Stromal cell of bone marrow (primary cell): ENCODE data around the gene S100A5.
"Not testable (repeated sequence)": the region's sequence is repeated elsewhere in the genome, so short reads cannot be mapped to it uniquely, and the experiment has no call there.

Experiments used
- DNase-seq: peaks from one replicate; pipeline ENCODE4 v3.0.0-alpha.2; 2012; ENCODE audit warnings: low read depth

Gene S100A5

DNA sequence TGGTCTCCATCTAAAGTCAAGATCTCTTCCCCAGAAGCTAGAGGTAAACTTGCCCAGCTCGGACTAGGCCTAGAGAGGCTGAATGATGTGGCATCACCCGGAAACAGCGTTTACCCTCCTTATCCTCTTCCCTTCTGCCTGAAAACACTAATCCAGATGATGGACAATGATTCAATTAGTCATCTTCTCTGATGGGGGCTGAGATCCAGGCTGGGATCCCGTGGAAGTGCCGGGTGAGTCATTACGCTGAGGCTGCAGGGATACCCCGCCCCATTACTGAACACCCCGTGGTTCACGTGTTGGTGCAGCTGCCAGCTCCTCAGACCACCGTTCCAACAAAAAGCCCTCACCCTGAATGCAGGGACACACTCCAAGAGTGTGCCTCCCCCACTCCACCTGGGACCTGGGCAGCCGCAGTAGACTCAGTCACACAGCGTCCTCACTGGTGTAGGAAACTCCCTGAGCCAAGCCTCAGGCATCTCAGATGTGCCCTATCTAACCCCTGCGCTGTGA, 7.0 kb downstream of the S100A5 start:
- peak; percentile 91 for DNase-seq

DNA sequence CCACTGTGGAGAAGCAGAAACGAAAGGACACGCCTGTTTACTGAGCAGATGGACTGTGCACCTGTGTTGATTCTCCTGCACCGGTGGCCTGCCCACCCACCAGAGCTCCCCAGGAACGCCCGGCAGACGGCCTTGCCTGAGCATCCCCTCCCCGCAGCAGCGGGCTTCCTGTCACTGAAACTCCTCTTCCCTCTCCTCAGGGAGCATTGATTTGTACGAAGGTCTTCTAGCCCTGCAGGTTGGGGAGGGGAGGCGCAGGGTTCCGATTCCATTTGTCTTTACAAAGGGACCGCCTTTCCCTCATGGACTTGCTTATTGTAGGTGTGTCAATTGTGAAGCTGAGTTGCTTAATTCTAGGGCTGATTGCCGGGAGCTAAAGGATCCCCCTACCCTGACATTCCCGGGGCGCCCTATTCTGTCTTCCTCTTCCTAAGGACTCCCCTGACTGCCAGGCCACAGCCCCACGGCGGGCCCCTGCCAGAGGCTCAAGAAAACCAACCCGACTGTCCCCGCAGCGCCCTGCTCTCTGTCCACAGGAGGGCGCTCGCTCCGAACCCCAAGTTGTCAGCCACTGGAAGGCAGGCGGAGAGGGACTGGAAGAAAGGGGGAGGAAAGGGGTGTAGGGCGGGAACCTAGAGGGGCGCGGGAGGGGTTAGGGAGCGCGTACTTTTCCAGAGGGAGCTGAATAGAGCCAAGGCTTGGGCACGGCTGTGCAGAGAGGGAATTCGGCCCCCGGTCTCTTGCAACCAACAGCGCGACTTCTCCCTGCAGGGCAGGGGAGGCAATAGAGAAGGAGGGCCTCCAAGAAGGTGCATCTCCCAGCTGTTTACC, 7.8 kb downstream of the S100A5 start:
- peak; percentile 88 for DNase-seq

- DNase-seq = no peak
Observed at GRCh38 chr1:153532181-153532580, 8.6 kb downstream of the S100A5 start.

- no peak for DNase-seq
Observed at GRCh38 chr1:153531638-153532037, 9.1 kb downstream of the S100A5 start.

GRCh38 chr1:153527683-153528040, 13.1 kb downstream of the S100A5 start:
- DNase-seq = no peak

DNA sequence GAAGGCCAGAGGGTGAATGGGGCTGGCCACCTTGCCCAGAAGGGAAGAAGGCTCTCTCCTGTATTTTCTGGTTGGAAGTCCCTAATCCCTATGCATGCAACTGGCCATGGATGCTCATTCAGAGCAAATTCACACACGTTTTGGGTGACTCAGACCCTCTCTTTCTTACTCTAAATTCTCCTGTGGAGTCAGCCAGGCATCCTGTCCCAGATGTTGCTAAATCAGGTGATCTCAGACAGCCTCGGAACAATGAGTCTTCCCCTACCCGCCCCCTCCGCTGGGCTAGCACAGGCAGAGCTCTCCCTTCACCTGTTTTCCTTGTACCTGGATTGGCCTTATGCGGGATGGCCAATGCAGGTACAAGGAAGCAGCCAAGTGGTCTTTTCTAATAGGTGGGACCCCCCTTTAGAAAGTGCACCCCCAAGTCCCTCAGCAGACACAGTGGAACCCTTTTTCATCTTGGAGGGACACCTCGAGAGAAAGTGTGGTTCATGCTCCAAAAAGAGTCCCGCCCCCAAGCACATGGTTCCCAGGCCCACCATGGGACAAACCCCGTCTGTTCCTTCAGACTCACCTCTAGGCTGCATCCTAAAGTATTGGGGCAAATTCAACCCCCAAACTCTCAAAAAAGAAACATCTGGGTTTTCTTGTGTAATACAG, 13.6 kb downstream of the S100A5 start:
- DNase-seq = no peak

DNA sequence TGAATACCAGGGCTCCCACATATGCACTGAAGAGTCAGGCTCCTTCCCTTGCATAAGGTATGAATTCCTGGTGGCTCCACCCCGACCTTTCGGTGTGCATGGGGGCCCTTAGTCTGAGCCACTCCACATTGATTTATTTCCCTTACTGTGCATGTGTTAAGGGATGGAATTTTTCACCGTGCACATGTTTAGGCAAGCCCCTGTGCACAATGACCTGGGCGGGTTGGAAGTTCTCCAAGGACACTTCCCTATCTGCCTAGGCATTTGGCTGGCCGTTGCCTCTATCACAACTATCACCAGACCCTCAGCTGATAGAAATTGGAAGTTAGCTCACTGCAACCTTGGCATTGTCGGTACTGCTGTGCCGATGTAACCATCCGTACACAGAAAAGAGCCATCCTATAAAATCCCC, 14.6 kb downstream of the S100A5 start:
- DNase-seq = no peak

DNA sequence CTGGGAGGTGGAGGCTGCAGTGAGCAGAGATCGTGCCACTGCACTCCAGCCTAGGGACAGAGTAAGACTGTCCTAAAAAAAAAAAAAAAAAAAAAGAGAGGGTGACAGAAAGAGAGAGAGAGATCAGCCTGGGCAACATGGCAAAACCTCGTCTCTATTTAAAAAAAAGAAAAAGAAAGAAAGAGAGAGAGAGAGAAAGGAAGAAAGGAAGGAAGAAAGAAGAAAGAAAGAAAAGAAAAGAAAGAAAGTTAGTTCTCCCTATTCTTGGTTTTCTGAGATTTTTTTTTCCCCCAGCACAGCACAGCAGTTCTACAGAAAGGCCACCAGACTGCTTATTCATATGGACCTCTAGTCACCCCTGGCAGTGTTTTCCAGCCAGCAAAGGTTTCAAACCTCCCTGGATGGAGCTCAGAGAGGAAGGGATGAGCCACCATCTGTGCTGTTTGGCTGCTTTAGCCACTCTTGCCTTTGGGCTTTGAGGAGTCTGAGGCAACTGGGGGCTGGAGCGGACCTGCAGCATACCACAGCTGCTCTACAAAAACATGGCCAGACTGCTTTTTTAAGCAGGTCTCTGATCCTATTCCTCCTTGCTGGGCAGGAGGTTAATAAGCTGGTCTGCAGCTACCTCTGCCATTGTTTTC, 15.5 kb downstream of the S100A5 start:
- DNase-seq = no peak

- not testable (repeated sequence) for DNase-seq
Observed at GRCh38 chr1:153522353-153523048, 18.2 kb downstream of the S100A5 start.

DNA sequence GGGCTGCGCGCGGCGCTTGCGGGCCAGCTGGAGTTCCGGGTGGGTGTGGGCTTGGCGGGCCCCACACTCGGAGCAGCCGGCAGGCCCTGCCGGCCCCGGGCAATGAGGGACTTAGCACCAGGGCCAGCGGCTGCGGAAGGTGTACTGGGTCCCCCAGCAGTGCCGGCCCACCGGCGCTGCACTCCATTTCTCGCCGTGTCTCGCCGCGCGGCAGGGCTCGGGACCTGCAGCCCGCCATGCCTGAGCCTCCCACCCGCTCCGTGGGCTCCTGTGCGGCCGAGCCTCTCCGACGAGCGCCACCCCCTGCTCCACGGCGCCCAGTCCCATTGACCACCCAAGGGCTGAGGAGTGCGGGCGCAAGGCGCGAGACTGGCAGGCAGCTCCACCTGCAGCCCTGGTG, 18.9 kb downstream of the S100A5 start:
- not testable (repeated sequence) for DNase-seq

- DNase-seq = no peak
Observed at GRCh38 chr1:153520818-153521476, 19.8 kb downstream of the S100A5 start.

DNA sequence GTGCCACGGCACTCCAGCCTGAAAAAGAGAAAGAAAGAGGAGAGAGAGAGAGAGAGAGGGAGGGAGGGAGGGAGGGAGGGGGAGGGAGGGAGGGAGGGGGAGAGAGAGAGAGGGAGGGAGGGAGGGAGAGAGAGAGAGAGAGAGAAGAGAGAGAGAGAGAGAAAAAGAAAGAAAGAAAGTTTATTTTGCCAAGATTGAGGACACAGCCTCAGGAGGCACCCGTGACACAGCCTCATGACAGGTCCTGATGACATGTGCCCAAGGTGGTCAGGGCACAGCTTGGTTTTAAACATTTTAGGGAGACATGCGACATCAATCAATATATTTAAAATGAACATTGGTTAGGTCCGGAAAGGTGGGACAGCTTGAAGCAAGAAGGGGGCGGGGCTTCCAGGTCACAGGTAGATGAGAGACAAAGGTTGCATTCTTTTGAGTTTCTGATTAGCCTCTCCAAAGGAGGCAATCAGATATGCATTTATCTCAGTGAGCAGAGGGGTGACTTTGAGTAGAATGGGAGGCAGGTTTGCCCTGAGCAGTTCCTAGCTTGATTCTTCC, 20.5 kb downstream of the S100A5 start:
- DNase-seq = not testable (repeated sequence)

DNA sequence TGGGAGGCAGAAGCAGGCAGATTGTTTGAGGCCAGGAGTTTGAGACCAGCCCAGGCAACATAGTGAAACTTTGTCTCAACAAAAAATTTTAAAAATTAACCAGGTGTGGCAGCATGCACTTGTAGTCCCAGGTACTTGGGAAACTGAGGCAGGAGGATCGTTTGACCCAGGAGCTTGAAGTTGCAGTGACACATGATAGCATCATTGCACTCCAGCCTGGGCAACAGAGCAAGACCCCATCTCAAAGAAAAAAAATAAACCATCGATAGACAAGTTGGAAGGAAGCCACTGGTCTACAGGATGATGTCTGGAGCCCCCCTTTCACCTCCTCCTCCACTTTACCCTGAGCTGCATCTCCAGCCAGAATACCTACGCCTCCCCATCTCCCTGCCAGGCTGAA, 21.5 kb downstream of the S100A5 start:
- no peak for DNase-seq

DNA sequence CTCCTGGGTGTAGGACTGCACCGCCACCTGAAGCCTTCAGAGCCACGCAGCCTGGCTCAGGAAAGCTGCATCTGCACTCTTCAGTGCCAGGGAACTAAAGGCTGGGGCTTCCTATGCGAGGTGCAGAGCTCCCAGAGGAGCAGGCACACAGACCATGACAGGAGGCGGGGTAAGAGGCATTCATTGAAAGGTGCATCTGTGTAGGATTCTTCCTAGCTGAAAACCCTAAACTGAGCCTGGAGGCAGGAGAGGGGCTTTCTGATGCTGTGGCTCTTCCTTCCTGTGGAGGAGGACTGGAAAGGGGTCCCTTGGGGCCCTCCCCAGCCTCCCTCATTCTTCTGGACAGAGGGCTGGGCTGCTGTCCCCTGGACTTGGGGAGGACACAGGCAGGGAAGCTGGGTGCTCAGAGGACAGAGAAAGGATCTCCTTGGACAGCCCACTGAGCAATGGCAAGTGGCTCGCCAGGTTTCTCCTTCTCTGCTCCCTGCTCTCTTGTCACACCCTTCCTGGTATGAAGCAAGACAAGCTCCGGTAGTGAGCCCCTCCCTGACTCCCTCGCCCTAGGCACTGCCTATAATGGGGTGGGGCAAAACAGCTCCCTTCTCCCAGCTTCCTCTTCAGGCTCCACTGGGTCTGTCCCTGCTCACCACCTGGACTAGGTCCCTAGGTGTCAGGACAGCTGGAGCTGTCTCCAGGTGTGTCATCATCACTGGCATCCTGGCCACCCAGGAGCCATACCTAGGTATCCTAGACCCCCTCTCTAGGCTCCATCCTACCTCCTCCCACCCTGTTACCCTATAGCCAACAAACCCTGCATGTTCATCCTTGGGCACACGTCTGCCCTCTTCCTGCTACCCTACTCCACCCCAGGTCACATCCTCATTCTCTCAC, 25.0 kb downstream of the S100A5 start:
- DNase-seq = no peak

- DNase-seq = no peak
Observed at GRCh38 chr1:153513666-153514065, 27.1 kb downstream of the S100A5 start.

DNA sequence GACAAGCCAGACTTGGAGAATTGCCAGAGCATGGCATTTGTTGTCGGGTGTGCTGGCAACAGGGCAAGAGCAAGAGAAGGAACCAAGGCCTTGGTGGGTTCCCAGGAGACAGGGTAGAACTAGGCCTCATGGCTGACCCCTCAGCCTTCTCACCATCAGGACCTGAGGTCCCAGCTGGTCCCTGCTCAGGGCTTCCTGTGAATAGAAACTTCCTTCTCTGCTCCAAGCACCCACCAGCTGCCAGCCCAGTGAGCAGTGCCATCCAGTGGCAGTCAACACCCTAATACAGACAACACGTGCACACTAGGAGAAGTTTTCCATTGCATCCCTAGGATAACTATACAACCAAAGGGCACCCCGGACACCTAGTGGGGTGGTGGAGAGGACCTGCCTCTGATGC, 27.7 kb downstream of the S100A5 start:
- no peak for DNase-seq

- DNase-seq = peak; percentile 38
Observed at GRCh38 chr1:153510984-153511410, 29.7 kb downstream of the S100A5 start.

DNA sequence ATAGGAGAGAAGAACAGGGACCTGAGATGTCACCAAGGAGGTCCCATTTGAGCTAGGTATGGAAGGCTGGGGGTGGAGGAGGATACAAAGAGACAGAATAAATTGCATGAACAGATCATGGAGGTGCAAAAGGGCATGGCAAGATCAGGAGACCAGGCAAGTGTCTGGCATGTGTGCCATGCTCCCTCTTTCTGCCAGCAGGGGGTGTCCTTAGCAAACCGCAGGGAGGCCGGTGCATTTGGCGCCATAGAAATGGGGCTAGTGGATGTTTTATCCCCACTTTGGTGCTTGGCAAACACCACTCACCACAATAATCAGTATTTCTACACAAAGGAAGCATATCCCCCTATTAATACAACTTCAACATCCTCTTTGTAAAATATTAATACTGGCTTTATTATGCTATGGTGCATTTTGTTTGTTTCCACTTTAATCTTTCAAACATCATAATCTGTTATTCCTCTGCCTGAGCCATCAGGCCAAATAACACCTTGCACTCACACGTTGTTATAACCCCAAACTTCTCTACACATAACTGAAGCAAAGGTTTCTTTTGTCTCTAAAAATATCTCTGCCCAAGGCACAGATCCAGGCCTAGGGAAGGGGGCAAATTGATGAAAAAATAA, 30.9 kb downstream of the S100A5 start:
- no peak for DNase-seq

DNA sequence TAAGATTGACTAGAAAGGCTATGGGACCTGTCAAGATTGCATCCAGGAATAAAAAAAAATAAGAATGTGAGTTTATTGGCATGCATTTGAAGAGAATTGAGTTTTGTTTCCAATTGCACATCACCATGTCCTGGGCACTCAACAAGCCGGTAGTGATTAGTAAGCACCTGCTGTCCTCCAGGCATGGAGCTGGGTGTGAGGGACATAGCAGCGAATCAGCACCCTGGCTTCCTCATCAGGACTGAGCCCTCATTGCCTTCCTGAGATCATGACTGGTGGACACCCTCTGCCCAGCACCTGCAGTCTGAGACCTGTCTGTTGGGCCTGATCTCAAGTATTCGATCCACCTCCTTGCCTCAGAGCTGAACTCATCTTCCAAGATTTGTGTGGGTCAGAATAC, 31.7 kb downstream of the S100A5 start:
- no peak for DNase-seq
